GM12878 (cell line): ENCODE data around the gene MIA. TPM values are rescaled to one million over a fixed set of nuclear protein-coding genes. Genes with fewer than 3 reads are reported as not detected.

Experiments
- CUX1 ChIP-seq: IDR thresholded peaks from 2 replicates; pipeline ENCODE4 v1.6.1; 2012; ENCODE audit warnings: improper control_type of control experiment, low read depth, low read length; ENCODE audit not compliant: insufficient replicate concordance
- GABPA ChIP-seq: IDR thresholded peaks from 2 replicates; pipeline ENCODE4 v1.6.1; 2014; ENCODE audit warnings: antibody characterized with exemption, low read depth, mild to moderate bottlenecking, inconsistent platforms
- MEF2A ChIP-seq: IDR thresholded peaks from 2 replicates; pipeline ENCODE4 v1.6.1; 2011; ENCODE audit warnings: low read depth, mild to moderate bottlenecking, low read length, moderate library complexity; ENCODE audit not compliant: insufficient read depth
- MTA3 ChIP-seq: IDR thresholded peaks from 2 replicates; pipeline ENCODE4 v1.6.1; 2012; ENCODE audit warnings: low read length, inconsistent platforms, borderline replicate concordance
- RAD51 ChIP-seq: fragments of 450-650 bp; IDR thresholded peaks from 2 replicates; pipeline ENCODE4 v1.6.1; 2016; ENCODE audit warnings: moderate library complexity, mild to moderate bottlenecking, inconsistent platforms
- REST ChIP-seq: IDR thresholded peaks from 2 replicates; pipeline ENCODE4 v1.6.1; 2012; ENCODE audit warnings: mild to moderate bottlenecking, low read depth, low read length
- USF2 ChIP-seq: IDR thresholded peaks from 2 replicates; pipeline ENCODE4 v1.6.1; 2011; ENCODE audit warnings: low read depth, low read length, improper control_type of control experiment, borderline replicate concordance
- ZBED1 ChIP-seq: IDR thresholded peaks from 2 replicates; pipeline ENCODE4 v1.6.1; 2016; ENCODE audit warnings: borderline replicate concordance
- polyA plus RNA-seq, 11 experiments: library from polyadenylated mRNA; depleted of rRNA in 4 of 11; unstranded in 6 of 11; stranded (reverse) in 5 of 11; fragments of >200 nt; fragmentation: Nextera tagmentation in 4 of 11; fragmentation: Illumina TruSeq in 1 of 11; extraction: Ambion mirVana in 4 of 11; extraction: Trizol in 1 of 11; gene quantifications; 1 replicate in 1 of 11; 2 replicates in 10 of 11; pipeline versions ENCODE4 v1.2.1 to v1.2.3, GENCODE V29; 2011 to 2016; ENCODE audit warnings: inconsistent platforms in 2 of 11, missing spikeins in 2 of 11, low read depth in 1 of 11
- total RNA-seq, 4 experiments: library from RNA; depleted of rRNA in 3 of 4; stranded (reverse); fragments of >200 nt in 3 of 4; fragmentation: Illumina TruSeq in 1 of 4; extraction: Trizol in 1 of 4; gene quantifications; 2 replicates each; pipeline versions ENCODE4 v1.2.1 to v1.2.3, GENCODE V29; 2013 to 2021
- TF ChIP-seq, protein P1 (sequence below): fragments of 450-650 bp; IDR thresholded peaks from 2 replicates; pipeline ENCODE4 v1.6.1; 2017; ENCODE audit warnings: mild to moderate bottlenecking

MIA gene
- total and polyA plus RNA-seq, 10 of the 15 experiments (the other 5 are each of a cell fraction or from before 2014, with no cell fraction given) = 0.16 to 2.7 (median 1.4) TPM; not detected in 3

DNA sequence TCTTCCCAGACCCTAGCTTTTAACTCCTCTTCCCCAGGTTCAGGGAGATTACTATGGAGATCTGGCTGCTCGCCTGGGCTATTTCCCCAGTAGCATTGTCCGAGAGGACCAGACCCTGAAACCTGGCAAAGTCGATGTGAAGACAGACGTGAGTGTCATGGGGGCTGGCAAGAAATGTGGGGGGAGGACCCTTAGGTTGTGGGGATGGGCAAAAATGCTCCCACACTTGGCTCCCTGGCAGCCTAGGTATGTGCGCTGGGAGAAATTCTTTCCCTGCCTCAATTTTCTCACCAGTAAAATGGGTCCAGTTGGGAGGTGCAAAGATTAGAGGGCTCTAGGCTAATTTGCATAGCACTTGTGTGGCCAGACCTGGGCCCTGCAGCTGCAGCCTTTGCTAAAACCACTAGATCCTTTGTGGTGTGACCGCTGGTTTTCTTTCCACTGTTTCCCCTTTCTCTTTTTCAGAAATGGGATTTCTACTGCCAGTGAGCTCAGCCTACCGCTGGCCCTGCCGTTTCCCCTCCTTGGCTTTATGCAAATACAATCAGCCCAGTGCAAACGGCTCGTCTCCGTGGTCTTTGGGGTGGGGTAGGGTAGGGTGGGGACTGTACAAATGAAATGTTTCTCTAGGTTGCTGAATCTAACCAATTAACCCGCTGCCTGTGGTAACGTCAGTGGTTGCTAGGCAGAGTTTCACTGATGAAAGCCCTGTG is 1.8 kb downstream of the MIA start (continued):
- no peak for TF ChIP-seq CUX1
- TF ChIP-seq ZBED1 = peak; percentile 65; the same call in 1 of the 2 replicates
- no peak for TF ChIP-seq GABPA
- TF ChIP-seq RAD51 = peak; percentile 48; the same call in 1 of the 2 replicates
- TF ChIP-seq USF2 = no peak
- TF ChIP-seq REST = no peak
- TF ChIP-seq MTA3 = peak; percentile 96; the same call in 1 of the 2 replicates
- peak; percentile 65 for TF ChIP-seq MEF2A
- TF ChIP-seq, protein P1, sequence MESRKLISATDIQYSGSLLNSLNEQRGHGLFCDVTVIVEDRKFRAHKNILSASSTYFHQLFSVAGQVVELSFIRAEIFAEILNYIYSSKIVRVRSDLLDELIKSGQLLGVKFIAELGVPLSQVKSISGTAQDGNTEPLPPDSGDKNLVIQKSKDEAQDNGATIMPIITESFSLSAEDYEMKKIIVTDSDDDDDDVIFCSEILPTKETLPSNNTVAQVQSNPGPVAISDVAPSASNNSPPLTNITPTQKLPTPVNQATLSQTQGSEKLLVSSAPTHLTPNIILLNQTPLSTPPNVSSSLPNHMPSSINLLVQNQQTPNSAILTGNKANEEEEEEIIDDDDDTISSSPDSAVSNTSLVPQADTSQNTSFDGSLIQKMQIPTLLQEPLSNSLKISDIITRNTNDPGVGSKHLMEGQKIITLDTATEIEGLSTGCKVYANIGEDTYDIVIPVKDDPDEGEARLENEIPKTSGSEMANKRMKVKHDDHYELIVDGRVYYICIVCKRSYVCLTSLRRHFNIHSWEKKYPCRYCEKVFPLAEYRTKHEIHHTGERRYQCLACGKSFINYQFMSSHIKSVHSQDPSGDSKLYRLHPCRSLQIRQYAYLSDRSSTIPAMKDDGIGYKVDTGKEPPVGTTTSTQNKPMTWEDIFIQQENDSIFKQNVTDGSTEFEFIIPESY = no peak
